Body of pancreas (tissue), 4 donors: Measurements from ENCODE around the gene WWTR1.

Experiments used
- CTCF ChIP-seq, 7 experiments: fragments of 450-650 bp in 4 of 7; fragments of 200-600 bp in 3 of 7; sonication (generic) in 3 of 7; IDR thresholded peaks; one replicate each; pipeline ENCODE4 v1.5.1; 2016 to 2019; ENCODE audit warnings: antibody characterized with exemption in 7 of 7
- POLR2A ChIP-seq, 3 donors: fragments of 450-650 bp; IDR thresholded peaks; one replicate each; pipeline ENCODE4 v1.6.1; 2016; ENCODE audit warnings: antibody characterized with exemption in 3 of 3, mild to moderate bottlenecking in 2 of 3

- no peak for TF ChIP-seq CTCF (IDR thresholded peaks at IDR 0.05)
- TF ChIP-seq POLR2A (IDR thresholded peaks at IDR 0.05) = peak in 2 of 3 donors; percentile 23 to 27
These were observed 115.2 kb downstream of the WWTR1 start for GRCh38 chr3:149542375-149543312.
